Keratinocyte (primary cell): ENCODE results near the gene ZNF526.

ENCODE experiments used
- CTCF ChIP-seq, 3 experiments: IDR thresholded peaks in 1 of 3; conservative IDR thresholded peaks in 1 of 3; optimal IDR thresholded peaks in 1 of 3; 2 replicates in 2 of 3; 3 replicates in 1 of 3; pipeline versions ENCODE3 to v1.5.1; 2011; ENCODE audit warnings: low read length in 3 of 3, mild to moderate bottlenecking in 3 of 3, moderate library complexity in 2 of 3, control low read depth in 1 of 3, inconsistent platforms in 1 of 3; ENCODE audit not compliant: insufficient read depth in 2 of 3; ENCODE audit errors: extremely low read depth in 1 of 3
- EZH2 ChIP-seq: IDR thresholded peaks from one replicate; pipeline ENCODE4 v1.6.1; 2012; ENCODE audit warnings: inconsistent platforms, mild to moderate bottlenecking, low read length, moderate library complexity

- TF ChIP-seq CTCF (optimal IDR thresholded peaks at IDR 0.05 in 1 of 3, IDR thresholded peaks at IDR 0.05 in 1 of 3, conservative IDR thresholded peaks at IDR 0.05 in 1 of 3; ENCODE audit: extremely low read depth in 1 of 3, insufficient read depth in 2 of 3, low read length in 3 of 3) (no peak), EZH2 (no peak)
Measured at GRCh38 chr19:42230571-42230970, 10.5 kb downstream of the ZNF526 start.
